ENCODE data around the gene YIF1B.

Gene YIF1B

GRCh38 chr19:38321646-38322196, 6.0 kb upstream of the YIF1B start:
- TF ChIP-seq ISL1 (CRISPR knock-in tag; IDR thresholded peaks at IDR 0.05) (peak; percentile 38; the same call in 1 of the 2 replicates), PATZ1 (CRISPR knock-in tag; IDR thresholded peaks at IDR 0.05; ENCODE audit: borderline replicate concordance) (peak; percentile 60; the same call in 1 of the 2 replicates), POU6F1 (CRISPR knock-in tag; IDR thresholded peaks at IDR 0.05; ENCODE audit: borderline replicate concordance, low read depth) (no peak), CSDC2 (CRISPR knock-in tag; IDR thresholded peaks at IDR 0.05) (no peak)
- ATAC-seq, result peak; percentile 19; the same call in 1 of the 3 replicates

- TF ChIP-seq TSHZ2 (CRISPR knock-in tag; IDR thresholded peaks at IDR 0.05) (no peak), BACH2 (CRISPR knock-in tag; IDR thresholded peaks at IDR 0.05; ENCODE audit: borderline replicate concordance) (no peak), ESRRG (CRISPR knock-in tag; IDR thresholded peaks at IDR 0.05) (no peak), TOX (CRISPR knock-in tag; IDR thresholded peaks at IDR 0.05; ENCODE audit: borderline replicate concordance) (no peak), CSDC2 (CRISPR knock-in tag; IDR thresholded peaks at IDR 0.05) (no peak)
- no peak for ATAC-seq
Observed at GRCh38 chr19:38320969-38321339, 5.2 kb upstream of the YIF1B start.

GRCh38 chr19:38319421-38320258, 3.9 kb upstream of the YIF1B start, which contains the start of gene KCNK6:
KCNK6 (plus strand) TSS chr19:38319845; CDS start chr19:38319951, 106 bp downstream.
- peak; percentile 13; the same call in 2 of the 3 replicates for ATAC-seq
- no peak for TF ChIP-seq ZC3H10 (CRISPR knock-in tag; IDR thresholded peaks at IDR 0.05)
- no peak for TF ChIP-seq BACH2 (CRISPR knock-in tag; IDR thresholded peaks at IDR 0.05; ENCODE audit: borderline replicate concordance)
- TF ChIP-seq ESRRG (CRISPR knock-in tag; IDR thresholded peaks at IDR 0.05), result no peak
- no peak for TF ChIP-seq ZNF70 (CRISPR knock-in tag; IDR thresholded peaks at IDR 0.05)
- no peak for TF ChIP-seq TCF4 (CRISPR knock-in tag; IDR thresholded peaks at IDR 0.05; ENCODE audit: borderline replicate concordance)
- TF ChIP-seq RARB (CRISPR knock-in tag; IDR thresholded peaks at IDR 0.05), result no peak
- TF ChIP-seq ARNTL (CRISPR knock-in tag; IDR thresholded peaks at IDR 0.05; ENCODE audit: borderline replicate concordance, low read depth), result no peak
- TF ChIP-seq TSHZ2 (CRISPR knock-in tag; IDR thresholded peaks at IDR 0.05), result no peak
- no peak for TF ChIP-seq TOX (CRISPR knock-in tag; IDR thresholded peaks at IDR 0.05; ENCODE audit: borderline replicate concordance)
- no peak for TF ChIP-seq OSR1 (CRISPR knock-in tag; IDR thresholded peaks at IDR 0.05)
- TF ChIP-seq ZNF8 (CRISPR knock-in tag; IDR thresholded peaks at IDR 0.05), result no peak
- no peak for TF ChIP-seq POU6F1 (CRISPR knock-in tag; IDR thresholded peaks at IDR 0.05; ENCODE audit: borderline replicate concordance, low read depth)
- TF ChIP-seq PPARA (CRISPR knock-in tag; IDR thresholded peaks at IDR 0.05; ENCODE audit: borderline replicate concordance), result no peak
- no peak for TF ChIP-seq ZFP30 (CRISPR knock-in tag; IDR thresholded peaks at IDR 0.05)
- no peak for TF ChIP-seq ISL1 (CRISPR knock-in tag; IDR thresholded peaks at IDR 0.05)
- no peak for TF ChIP-seq CREB5 (CRISPR knock-in tag; IDR thresholded peaks at IDR 0.05; ENCODE audit: low read depth)
- TF ChIP-seq SNAI2 (CRISPR knock-in tag; IDR thresholded peaks at IDR 0.05), result no peak
- TF ChIP-seq ZNF565 (CRISPR knock-in tag; conservative IDR thresholded peaks at IDR 0.05; ENCODE audit: low read depth), result no peak
- TF ChIP-seq PATZ1 (CRISPR knock-in tag; IDR thresholded peaks at IDR 0.05; ENCODE audit: borderline replicate concordance), result no peak
- TF ChIP-seq ZFP3 (CRISPR knock-in tag; IDR thresholded peaks at IDR 0.05), result no peak
